SK-N-SH (cell line): ENCODE data around the gene RASGEF1B.

Experiments used
- CHD2 ChIP-seq: fragments of 150-350 bp; IDR thresholded peaks from 2 replicates; pipeline ENCODE4 v1.6.1; 2018; ENCODE audit warnings: low read length; ENCODE audit not compliant: partially characterized antibody
- EZH2phosphoT487 ChIP-seq: fragments of 200-600 bp; sonication (generic); IDR thresholded peaks from 2 replicates; pipeline ENCODE4 v1.6.1; 2017; ENCODE audit warnings: low read depth, mixed run types, mild to moderate bottlenecking, antibody characterized with exemption, moderate library complexity, borderline replicate concordance
- FOXM1 ChIP-seq: IDR thresholded peaks from 2 replicates; pipeline ENCODE4 v1.4.0; 2012; ENCODE audit warnings: low read depth, mild to moderate bottlenecking
- POLR2AphosphoS5 ChIP-seq: IDR thresholded peaks from 2 replicates; pipeline ENCODE4 v1.6.1; 2012; ENCODE audit warnings: low read depth, low read length
- RAD21 ChIP-seq: IDR thresholded peaks from 2 replicates; pipeline ENCODE4 v1.6.1; 2012; ENCODE audit warnings: mild to moderate bottlenecking, low read length
- RFX5 ChIP-seq: IDR thresholded peaks from 2 replicates; pipeline ENCODE4 v1.6.1; 2012; ENCODE audit warnings: mild to moderate bottlenecking, improper control_type of control experiment, low read length
- SMC3 ChIP-seq: IDR thresholded peaks from 2 replicates; pipeline ENCODE4 v1.6.1; 2012; ENCODE audit warnings: low read depth, low read length, improper control_type of control experiment
- TEAD4 ChIP-seq: IDR thresholded peaks from 2 replicates; pipeline ENCODE4 v1.4.0; 2012; ENCODE audit warnings: mild to moderate bottlenecking, borderline replicate concordance; ENCODE audit not compliant: insufficient read depth
- YY1 ChIP-seq: IDR thresholded peaks from 2 replicates; pipeline ENCODE4 v1.4.0; 2012; ENCODE audit warnings: low read depth, mild to moderate bottlenecking
- TF ChIP-seq, protein P1 (sequence below): IDR thresholded peaks from 2 replicates; pipeline ENCODE4; 2012
- TF ChIP-seq, protein P2 (sequence below): fragments of 200-600 bp; sonication (generic); IDR thresholded peaks from 2 replicates; pipeline ENCODE4 v1.6.1; 2017; ENCODE audit warnings: antibody characterized with exemption, mild to moderate bottlenecking, moderate library complexity
- TF ChIP-seq, protein P3 (sequence below): IDR thresholded peaks from 2 replicates; pipeline ENCODE4 v1.6.1; 2012; ENCODE audit warnings: mild to moderate bottlenecking, low read depth, low read length, moderate library complexity
- TF ChIP-seq, protein P4 (sequence below): IDR thresholded peaks from 2 replicates; pipeline ENCODE4 v1.4.0; 2012; ENCODE audit warnings: low read depth, borderline replicate concordance
- TF ChIP-seq, protein P5 (sequence below): fragments of 150-350 bp; IDR thresholded peaks from 2 replicates; pipeline ENCODE4 v1.6.1; 2017; ENCODE audit warnings: antibody characterized with exemption, low read length, low read depth, borderline replicate concordance

DNA sequence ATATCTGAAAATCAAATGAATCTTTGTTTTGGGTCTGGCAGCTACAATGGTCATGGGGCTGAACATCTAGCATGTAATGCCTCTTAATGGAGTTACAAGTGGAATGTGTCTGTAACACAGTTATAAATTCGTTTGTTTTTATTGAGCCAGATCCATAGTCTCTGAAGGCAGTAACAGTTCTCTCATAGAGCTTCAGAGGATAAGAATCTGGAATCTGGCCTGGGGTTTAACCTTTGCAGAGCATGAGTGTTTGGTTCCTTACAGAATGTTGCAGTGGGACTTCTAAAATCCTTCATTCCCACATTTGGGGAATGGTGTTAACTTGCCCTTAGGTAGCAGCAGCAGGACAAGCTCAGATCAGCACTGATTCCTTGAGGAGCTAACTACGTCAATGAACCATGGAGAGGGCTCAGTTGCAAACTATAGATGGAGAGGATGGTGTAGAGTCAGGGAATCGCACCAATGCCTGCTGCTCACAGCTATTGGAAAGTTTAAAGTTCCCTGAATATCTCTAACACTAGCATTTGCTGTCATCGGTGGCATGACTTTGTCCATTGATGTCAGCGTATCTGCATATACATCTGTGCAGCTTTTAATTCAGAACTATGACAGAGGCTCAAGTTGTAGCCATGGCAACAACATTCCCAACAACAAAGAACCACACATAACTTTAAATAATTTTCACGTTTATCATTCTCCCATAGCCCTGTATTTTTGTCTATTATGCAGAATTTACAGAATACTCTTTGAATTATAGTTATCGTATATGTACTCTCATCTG is 72.2 kb downstream of the RASGEF1B start:
- no peak for TF ChIP-seq RFX5
- TF ChIP-seq POLR2AphosphoS5: no peak
- TF ChIP-seq SMC3: no peak
- TF ChIP-seq RAD21: no peak
- TF ChIP-seq, protein P1, sequence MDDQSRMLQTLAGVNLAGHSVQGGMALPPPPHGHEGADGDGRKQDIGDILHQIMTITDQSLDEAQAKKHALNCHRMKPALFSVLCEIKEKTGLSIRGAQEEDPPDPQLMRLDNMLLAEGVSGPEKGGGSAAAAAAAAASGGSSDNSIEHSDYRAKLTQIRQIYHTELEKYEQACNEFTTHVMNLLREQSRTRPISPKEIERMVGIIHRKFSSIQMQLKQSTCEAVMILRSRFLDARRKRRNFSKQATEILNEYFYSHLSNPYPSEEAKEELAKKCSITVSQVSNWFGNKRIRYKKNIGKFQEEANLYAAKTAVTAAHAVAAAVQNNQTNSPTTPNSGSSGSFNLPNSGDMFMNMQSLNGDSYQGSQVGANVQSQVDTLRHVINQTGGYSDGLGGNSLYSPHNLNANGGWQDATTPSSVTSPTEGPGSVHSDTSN: no peak
- TF ChIP-seq, protein P2, sequence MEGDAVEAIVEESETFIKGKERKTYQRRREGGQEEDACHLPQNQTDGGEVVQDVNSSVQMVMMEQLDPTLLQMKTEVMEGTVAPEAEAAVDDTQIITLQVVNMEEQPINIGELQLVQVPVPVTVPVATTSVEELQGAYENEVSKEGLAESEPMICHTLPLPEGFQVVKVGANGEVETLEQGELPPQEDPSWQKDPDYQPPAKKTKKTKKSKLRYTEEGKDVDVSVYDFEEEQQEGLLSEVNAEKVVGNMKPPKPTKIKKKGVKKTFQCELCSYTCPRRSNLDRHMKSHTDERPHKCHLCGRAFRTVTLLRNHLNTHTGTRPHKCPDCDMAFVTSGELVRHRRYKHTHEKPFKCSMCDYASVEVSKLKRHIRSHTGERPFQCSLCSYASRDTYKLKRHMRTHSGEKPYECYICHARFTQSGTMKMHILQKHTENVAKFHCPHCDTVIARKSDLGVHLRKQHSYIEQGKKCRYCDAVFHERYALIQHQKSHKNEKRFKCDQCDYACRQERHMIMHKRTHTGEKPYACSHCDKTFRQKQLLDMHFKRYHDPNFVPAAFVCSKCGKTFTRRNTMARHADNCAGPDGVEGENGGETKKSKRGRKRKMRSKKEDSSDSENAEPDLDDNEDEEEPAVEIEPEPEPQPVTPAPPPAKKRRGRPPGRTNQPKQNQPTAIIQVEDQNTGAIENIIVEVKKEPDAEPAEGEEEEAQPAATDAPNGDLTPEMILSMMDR: no peak
- no peak for TF ChIP-seq TEAD4
- no peak for TF ChIP-seq YY1
- no peak for TF ChIP-seq FOXM1
- no peak for TF ChIP-seq CHD2
- TF ChIP-seq, protein P3, sequence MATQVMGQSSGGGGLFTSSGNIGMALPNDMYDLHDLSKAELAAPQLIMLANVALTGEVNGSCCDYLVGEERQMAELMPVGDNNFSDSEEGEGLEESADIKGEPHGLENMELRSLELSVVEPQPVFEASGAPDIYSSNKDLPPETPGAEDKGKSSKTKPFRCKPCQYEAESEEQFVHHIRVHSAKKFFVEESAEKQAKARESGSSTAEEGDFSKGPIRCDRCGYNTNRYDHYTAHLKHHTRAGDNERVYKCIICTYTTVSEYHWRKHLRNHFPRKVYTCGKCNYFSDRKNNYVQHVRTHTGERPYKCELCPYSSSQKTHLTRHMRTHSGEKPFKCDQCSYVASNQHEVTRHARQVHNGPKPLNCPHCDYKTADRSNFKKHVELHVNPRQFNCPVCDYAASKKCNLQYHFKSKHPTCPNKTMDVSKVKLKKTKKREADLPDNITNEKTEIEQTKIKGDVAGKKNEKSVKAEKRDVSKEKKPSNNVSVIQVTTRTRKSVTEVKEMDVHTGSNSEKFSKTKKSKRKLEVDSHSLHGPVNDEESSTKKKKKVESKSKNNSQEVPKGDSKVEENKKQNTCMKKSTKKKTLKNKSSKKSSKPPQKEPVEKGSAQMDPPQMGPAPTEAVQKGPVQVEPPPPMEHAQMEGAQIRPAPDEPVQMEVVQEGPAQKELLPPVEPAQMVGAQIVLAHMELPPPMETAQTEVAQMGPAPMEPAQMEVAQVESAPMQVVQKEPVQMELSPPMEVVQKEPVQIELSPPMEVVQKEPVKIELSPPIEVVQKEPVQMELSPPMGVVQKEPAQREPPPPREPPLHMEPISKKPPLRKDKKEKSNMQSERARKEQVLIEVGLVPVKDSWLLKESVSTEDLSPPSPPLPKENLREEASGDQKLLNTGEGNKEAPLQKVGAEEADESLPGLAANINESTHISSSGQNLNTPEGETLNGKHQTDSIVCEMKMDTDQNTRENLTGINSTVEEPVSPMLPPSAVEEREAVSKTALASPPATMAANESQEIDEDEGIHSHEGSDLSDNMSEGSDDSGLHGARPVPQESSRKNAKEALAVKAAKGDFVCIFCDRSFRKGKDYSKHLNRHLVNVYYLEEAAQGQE: no peak
- TF ChIP-seq, protein P4, sequence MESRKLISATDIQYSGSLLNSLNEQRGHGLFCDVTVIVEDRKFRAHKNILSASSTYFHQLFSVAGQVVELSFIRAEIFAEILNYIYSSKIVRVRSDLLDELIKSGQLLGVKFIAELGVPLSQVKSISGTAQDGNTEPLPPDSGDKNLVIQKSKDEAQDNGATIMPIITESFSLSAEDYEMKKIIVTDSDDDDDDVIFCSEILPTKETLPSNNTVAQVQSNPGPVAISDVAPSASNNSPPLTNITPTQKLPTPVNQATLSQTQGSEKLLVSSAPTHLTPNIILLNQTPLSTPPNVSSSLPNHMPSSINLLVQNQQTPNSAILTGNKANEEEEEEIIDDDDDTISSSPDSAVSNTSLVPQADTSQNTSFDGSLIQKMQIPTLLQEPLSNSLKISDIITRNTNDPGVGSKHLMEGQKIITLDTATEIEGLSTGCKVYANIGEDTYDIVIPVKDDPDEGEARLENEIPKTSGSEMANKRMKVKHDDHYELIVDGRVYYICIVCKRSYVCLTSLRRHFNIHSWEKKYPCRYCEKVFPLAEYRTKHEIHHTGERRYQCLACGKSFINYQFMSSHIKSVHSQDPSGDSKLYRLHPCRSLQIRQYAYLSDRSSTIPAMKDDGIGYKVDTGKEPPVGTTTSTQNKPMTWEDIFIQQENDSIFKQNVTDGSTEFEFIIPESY: no peak
- TF ChIP-seq EZH2phosphoT487: no peak
- TF ChIP-seq, protein P5, sequence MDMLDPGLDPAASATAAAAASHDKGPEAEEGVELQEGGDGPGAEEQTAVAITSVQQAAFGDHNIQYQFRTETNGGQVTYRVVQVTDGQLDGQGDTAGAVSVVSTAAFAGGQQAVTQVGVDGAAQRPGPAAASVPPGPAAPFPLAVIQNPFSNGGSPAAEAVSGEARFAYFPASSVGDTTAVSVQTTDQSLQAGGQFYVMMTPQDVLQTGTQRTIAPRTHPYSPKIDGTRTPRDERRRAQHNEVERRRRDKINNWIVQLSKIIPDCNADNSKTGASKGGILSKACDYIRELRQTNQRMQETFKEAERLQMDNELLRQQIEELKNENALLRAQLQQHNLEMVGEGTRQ: no peak
